ENCODE measurements around the gene NTNG1.

- TF ChIP-seq CTCF (IDR thresholded peaks at IDR 0.05; ENCODE audit: insufficient read depth, low read length): no peak
- no peak for TF ChIP-seq REST (IDR thresholded peaks at IDR 0.05; ENCODE audit: insufficient replicate concordance, low read depth)
- no peak for TF ChIP-seq POLR2AphosphoS5 (IDR thresholded peaks at IDR 0.05; ENCODE audit: low read depth)
- TF ChIP-seq SPI1 (IDR thresholded peaks at IDR 0.05; ENCODE audit: borderline replicate concordance, low read depth): no peak
These were observed 266.2 kb downstream of the NTNG1 start for GRCh38 chr1:107407011-107407410.
